Cardiac septum (tissue), 1 donor: ENCODE data around the gene SPART. TPM values are rescaled to one million over a fixed set of nuclear protein-coding genes. Genes with fewer than 3 reads are reported as not detected.

Source experiments
- DNase-seq: peaks from one replicate; pipeline ENCODE4 v3.0.0-alpha.2; 2020; ENCODE audit warnings: low spot score
- intact Hi-C: fragments of 100-400 bp; cut with DNase I; formaldehyde crosslinking; loops from one replicate; pipeline ENCODE4 v1.14.0; 2022
- total RNA-seq: library from RNA; stranded (reverse); fragmentation: NEBNext Ultra II Directional; extraction: Animal tissue kit (Norgen Biotek cat#: 25700); gene quantifications from one replicate; pipeline ENCODE4 v1.2.1, GENCODE V29; 2021
- donor health status: DM: no; HTN: no; CAD: no.

The SPART gene
- total RNA-seq, 1 donor from 2014 or later: 36.8 TPM

DNA sequence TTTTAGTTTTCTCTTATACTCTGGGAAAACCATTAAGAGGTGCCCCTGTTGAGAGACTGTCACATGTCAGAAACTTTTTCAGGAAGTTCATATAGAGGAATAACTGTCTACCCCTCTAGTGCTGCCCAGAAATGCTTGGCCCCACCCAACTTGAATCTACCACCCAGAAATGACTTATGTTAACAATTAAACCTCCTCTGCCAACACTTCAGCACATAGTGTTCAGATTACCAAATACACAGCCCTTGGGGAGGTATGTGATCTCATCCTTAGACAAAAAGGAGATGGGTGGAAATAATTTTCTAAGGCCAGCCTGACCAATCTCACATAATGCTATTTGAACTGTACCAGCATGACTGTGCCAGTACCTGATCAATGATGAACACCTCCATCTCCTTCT is 84.2 kb downstream of the SPART start:
- intact Hi-C loops: loop anchor here (10.0 kb wide), 1 partner anchor 107 kb away; no protein-coding TSS in a partner anchor
- DNase-seq: no peak

DNA sequence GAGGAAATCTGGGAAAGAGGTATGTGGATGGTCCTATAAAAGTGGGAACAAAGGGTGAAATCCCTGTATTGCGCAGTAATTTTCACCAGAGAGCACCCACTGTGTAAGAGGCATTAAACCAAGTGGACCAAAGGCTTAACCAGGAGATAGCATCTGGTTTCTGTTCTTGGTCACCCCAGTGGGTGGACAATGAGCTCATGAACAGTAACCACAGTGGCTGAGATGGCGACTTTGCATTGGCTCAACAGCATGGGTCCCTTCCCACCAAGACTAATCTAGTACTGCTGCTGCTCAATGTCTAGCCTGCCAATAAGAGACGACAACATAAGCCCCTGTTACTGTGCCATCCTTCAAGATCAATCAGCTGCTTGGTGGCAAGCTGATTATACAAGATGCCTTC is 85.2 kb downstream of the SPART start:
- DNase-seq: no peak
- intact Hi-C loops: loop anchor here (10.0 kb wide), 1 partner anchor 106 kb away; no protein-coding TSS in a partner anchor

DNA sequence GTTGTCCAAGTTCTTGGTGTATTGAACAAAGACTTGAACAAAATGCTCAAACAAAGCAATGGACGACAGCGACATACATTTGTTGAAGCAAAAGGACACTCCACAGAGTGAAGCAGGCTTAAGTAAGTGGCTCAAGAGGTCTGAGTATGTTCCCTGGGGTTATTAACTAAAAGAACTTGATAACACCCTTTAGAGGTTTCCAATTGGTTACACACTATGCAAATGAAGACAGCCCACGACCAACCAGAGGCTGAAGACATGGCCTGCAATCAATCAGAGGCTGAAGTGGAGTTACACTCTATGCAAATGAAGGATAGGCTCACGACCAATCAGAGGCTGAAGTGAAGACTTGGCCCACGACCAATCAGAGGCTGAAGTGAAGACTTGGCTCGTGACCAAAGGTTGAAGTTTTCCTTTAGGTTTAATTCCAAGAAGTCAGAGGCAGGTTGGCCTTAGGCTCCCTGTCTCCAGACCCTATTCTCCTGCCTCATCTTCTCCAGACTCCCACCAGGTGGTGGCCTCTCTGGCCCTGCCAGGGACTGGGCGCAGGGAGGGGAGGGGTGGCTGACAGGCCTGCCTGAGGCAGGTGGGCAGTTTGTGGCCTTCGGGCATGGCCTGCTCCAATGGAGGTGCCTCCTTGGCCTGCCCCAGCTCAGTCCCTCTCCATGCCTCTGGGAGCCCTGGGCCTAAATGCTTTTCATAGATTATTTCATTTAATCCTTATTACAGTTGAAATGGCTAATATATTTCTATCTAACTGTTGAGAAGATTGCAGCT is 86.6 kb downstream of the SPART start:
- no peak for DNase-seq
- intact Hi-C loops: loop anchor here (10.0 kb wide), 1 partner anchor 105 kb away; no protein-coding TSS in a partner anchor

- intact Hi-C loops: no loop called here
- DNase-seq: no peak
Observed at GRCh38 chr13:36258831-36259230, 87.4 kb downstream of the SPART start.

Other genes with a start within 250 kb of the SPART start
- gene DCLK1, start 215.0 kb downstream of the SPART start, total RNA-seq: 13.8 TPM
- gene SOHLH2, start 131.8 kb downstream of the SPART start, total RNA-seq: 1.0 TPM
- 2.2 TPM for gene CCDC169, start 48.6 kb downstream of the SPART start, total RNA-seq
- 2.0 TPM for gene CCNA1, start 86.1 kb upstream of the SPART start, total RNA-seq